ENCODE measurements around the gene ADGRB3.
"Not testable (repeated sequence)": the region's sequence is repeated elsewhere in the genome, so short reads cannot be mapped to it uniquely, and the experiment has no call there.

ADGRB3 gene

GRCh38 chr6:68958327-68958726 lies 323.2 kb downstream of the ADGRB3 start:
- DNase-seq (ENCODE audit: low spot score), result peak; percentile 23

DNA sequence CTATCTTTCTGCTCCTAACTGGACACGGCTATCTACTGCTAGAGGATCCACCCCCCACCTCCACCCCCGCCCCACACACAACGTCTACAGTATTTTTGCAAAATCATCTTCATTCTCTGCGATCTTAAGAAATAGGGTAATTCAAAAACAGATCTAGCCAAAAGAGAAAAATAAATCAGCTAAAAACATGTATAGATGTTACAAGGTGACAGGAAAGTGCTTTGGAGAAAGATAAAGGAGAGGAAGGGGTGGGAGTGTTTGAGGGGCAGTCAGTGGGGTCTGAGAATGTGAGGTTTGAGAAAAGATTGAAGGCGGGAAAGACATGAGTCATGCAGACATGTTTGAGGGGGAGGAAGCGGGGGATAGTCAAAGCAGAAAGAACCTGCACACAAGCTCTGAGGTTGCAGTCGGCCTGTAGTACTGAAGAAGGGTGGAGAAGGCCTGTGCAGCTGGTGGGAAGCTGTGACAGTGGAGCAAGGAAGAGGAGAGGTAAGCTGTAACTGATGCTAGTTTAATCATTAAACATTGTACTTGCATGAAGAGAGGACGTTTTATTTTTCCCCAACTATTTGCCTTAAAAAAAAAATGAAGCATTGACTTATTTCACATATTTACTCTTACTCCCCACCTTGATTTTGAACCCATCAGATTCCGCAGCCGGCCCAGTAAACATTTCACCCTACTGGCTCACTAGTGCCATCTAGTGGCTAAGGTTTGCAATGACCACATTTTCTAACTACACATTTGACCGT lies 332.6 kb downstream of the ADGRB3 start:
- peak; percentile 8 for DNase-seq (ENCODE audit: low spot score)

DNA sequence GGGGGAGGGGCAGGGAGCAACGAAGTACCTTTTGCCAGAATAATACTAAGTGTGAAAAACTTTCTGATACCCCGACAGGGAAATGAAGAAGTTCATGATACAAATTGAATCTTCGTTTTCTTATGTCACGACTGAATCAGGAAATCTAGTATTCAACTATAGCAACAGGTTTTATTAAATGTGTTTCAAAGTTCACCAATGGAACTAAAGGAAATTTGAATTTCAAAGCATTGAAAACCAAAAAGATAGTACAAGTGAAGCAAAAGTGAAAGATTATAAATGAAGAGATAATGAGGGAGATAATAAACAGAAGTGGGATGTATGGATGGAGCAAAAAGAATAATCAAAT lies 333.2 kb downstream of the ADGRB3 start:
- DNase-seq (ENCODE audit: low spot score), result no peak

DNA sequence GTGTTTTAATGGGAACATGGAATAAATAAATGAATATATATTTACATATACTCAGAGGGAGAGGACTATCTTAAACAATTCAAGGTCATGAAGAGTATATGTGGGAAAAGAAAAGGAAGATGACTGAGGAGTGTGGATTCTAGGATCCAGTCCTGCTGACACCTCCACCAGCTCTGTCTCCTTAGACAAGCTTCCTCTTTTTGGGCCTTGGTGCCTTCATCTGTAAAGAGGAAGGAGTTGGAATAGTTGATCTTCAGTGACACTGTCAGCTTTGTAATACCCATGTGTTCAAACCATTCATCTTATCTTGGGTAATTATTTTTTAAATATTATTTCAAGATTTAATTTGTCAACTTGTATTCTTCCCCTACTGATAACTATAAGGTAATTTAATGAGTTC lies 338.0 kb downstream of the ADGRB3 start:
- no peak for DNase-seq (ENCODE audit: low spot score)

DNA sequence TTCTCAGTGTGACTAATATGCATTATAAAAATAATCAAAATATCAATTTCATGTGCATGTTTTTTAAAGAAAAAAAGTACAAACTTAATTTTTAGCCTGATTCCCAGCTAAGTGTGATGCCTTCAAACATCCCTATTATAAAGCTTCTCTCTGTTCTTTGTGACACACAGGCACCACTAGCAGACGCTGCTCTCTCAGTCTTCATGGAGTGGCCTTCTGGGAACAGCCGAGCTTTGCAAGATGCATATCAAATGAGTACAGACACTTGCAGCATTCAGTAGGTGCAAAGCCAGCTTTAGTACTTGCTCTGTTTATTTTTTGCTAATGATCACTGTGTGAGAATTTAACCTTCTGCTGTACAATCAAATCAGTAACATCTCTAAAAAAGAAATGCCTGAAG lies 340.0 kb downstream of the ADGRB3 start:
- no peak for DNase-seq (ENCODE audit: low spot score)

- DNase-seq (ENCODE audit: low spot score), result no peak
These were observed 340.7 kb downstream of the ADGRB3 start for GRCh38 chr6:68975816-68976215.

DNA sequence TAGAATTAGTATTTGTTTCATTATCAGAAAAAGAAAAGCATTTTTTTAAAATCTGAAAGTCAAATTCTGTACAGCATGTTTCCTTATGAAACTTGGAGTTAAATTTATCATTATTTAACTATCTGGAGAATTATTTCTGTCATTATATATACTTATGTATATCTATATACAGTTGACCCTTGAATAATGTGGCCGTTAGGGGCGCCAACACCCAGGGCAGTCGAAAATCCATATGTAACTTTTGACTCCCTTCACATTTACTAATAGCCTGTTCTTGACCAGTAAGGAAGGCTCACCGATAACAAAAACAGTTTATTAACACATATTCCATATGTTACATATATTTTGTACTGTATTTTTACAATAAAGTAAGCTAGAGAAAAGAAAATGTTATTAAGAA lies 341.2 kb downstream of the ADGRB3 start:
- DNase-seq (ENCODE audit: low spot score), result no peak

- no peak for DNase-seq (ENCODE audit: low spot score)
These were observed 343.3 kb downstream of the ADGRB3 start for GRCh38 chr6:68978411-68978810.

GRCh38 chr6:68981668-68982067 lies 346.6 kb downstream of the ADGRB3 start:
- DNase-seq (ENCODE audit: low spot score), result not testable (repeated sequence)

DNA sequence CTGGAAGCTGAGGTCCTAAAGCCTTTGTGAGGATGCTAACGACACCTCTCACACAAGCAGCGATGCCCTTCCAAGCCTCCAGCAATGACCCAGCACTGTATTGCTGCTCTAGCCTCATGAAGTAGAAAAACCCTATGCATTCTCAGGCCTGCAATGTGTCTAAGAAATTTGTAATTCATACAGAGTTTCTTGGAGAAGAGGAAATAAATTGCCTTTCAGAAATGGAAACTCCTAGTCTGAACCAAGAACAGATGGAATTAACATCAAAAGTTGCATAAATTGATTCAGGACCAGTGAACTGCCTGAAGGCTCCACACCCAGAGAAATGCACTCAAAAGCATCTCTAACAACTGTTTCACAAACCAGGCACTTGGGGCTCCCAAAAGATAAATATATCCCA lies 353.6 kb downstream of the ADGRB3 start:
- DNase-seq (ENCODE audit: low spot score), result no peak

GRCh38 chr6:68990317-68990716 lies 355.2 kb downstream of the ADGRB3 start:
- no peak for DNase-seq (ENCODE audit: low spot score)

DNA sequence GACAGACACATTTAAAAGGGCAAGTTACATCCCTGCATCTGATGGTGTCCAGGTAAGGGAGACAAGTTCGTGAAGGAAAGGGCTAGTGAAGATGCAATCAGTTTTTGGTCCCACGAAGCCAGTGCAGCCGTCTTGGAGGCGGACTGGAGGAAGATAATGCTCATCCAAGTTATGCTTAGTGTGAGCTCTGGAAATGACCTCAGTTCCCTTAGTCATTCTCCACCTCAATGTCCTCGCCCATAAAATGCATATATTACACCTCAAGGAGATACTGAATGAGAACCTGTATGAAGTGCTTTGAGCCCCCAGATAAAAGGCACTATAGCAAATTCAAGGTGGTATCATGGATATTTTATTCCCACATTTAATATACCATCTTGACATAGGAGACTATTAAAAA lies 358.8 kb downstream of the ADGRB3 start:
- DNase-seq (ENCODE audit: low spot score), result no peak

DNA sequence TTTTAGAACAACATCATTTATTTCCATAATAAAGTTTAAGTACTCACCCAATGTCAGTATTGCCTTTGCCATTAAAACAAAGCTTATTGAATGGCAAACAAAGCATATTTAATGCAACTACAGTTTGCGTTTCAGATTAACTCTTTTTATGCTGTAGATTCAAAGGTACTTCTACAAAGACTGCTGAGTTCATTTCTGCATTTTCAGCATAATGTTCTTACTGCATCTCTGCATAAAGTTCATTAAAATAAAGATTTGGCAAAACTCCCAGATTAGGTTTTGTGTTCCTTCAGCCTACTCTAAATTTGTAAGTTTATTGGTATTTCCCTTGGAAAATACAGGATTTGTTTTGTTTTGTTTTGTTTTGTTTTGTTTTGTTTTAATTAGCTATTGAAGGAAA lies 359.4 kb downstream of the ADGRB3 start:
- DNase-seq (ENCODE audit: low spot score), result no peak

DNA sequence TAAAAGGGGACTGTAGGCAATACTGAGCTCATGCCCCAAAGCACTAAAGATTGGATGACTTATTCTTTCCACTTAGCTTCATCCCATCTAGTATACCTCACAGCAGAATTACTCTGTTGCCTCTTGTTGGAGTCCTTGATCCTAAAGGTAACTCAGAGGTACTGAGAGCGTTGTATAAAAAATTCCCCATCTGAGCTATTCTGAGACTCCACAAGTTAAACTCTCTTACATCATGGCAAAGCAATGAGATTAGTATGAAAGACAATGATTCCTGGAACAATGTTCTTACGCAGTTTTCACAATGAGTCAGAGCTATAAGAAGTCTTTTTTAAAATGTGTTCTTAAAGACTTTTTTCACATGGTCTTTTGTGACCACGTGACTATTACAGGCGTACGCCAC lies 370.1 kb downstream of the ADGRB3 start:
- no peak for DNase-seq (ENCODE audit: low spot score)

DNA sequence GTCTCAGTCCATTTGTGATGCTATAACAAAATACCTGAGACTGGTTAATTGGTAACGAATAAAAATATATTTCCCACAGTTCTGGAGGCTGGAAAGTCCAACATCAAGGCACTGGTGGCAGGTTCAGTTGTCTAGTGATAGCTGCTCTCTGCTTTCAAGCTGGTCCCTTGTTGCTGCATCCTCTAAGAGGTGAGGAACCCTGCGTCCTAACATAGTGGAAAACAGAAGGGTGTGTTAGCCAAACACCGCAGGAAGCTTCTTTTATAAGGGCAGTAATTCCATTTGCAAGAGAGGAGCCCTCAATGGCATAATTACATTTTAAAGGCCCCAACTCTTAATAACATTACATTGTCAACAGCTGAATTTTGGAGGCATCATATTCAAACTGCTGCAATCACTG lies 372.7 kb downstream of the ADGRB3 start:
- DNase-seq (ENCODE audit: low spot score), result no peak

DNA sequence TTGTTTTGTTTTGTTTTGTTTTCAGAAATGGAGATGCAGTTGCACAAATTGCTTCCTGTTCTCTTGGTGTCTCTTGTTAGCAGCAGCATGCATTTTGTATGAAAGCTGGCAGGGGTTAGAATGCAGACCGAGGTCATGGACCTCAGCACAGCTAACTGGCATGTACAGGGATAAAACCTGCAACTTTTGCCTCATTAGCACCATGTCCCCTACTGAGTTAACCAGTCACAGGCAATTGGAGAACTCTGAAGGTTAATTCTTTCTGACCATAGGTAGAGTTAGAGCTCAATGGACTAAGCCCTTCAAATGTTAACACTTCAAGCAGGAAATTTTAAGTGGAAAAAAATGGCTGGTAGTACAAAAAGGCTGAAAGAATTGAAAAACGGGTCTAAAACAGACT lies 377.1 kb downstream of the ADGRB3 start:
- DNase-seq (ENCODE audit: low spot score), result no peak

DNA sequence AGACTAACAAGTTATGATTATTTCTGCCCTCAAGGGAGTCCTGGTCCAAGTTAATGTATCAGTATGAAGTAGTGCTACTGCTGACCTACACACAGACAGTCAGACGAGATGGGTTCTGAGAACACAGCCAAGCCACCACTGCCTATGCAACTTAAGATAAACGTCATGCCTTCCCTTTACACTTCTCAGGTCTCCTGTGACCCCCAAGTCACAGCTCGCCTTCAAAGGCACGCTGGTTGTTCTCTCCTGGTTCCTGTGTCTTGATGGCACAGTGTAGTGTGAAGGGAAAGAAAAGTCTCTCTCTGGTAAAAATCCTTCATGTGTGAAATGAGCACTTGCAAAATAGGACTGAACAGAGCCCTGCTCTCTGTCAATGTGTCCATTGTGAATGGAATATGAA lies 377.8 kb downstream of the ADGRB3 start:
- no peak for DNase-seq (ENCODE audit: low spot score)

- no peak for DNase-seq (ENCODE audit: low spot score)
These were observed 383.8 kb downstream of the ADGRB3 start for GRCh38 chr6:69018906-69019305.

- DNase-seq (ENCODE audit: low spot score), result no peak
These were observed 384.8 kb downstream of the ADGRB3 start for GRCh38 chr6:69019832-69020231.

GRCh38 chr6:69022993-69023392 lies 387.9 kb downstream of the ADGRB3 start:
- DNase-seq (ENCODE audit: low spot score), result peak; percentile 11

GRCh38 chr6:69026243-69026642 lies 391.2 kb downstream of the ADGRB3 start:
- DNase-seq (ENCODE audit: low spot score), result peak; percentile 6

DNA sequence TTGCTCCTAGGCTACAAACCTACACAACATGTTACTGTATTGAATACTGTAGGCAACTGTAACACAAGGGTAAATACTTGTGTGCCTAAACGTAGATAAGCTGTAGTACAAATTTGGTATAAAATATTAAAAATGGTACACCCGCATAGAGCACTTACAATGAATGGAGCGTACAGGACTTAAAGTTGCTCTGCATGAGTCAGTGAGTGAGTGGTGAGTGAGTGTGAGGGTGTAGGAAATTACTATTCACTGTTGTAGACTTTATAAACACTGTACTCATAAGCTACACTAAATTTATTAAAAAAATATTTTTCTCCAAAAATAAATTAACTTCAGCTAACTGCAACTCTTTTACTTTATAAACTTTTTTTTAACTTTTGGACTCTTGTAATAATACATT lies 391.6 kb downstream of the ADGRB3 start:
- no peak for DNase-seq (ENCODE audit: low spot score)

DNA sequence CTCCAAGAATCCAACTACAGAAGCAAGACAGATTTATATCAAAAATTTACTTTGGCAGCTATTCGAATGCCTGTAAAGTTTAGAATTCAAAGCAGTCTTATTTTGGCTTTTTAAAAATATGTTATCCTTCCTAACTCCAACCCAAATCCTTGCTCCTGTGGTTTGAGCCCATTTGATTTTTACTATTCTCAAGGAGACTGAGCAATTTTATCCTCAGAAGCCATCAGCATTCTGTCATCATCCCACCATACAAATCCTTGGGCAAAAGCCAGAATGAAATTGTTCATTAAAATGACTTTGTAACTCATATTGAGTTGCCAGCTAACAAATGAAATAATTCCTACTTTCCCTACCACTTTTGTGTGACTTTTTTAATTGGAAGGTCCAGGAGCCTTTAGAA lies 392.8 kb downstream of the ADGRB3 start:
- DNase-seq (ENCODE audit: low spot score), result no peak

- DNase-seq (ENCODE audit: low spot score), result no peak
These were observed 403.8 kb downstream of the ADGRB3 start for GRCh38 chr6:69038841-69039240.

DNA sequence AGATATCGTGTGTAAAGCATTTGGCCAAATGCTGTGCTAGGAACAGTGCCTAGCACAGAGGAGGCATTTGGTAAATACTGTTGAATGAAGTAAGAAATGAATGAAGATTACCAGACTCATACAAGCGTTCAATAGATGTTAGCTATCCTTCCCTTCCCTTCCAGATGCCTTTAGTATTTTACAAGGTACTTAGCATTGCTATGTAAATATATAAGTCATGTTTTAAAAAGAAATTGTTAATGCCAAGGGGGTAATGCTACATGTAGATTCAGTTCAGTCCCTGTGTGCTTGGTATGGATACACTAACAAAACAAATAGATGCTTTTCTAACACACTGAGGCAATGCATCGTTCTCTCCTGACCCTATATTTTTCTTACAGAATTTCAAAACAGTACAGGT lies 407.2 kb downstream of the ADGRB3 start:
- DNase-seq (ENCODE audit: low spot score), result no peak

Data from SW480 (cell line).